Activated naive CD4-positive, alpha-beta T cell treated with Interleukin-2 at 50 U/mL for 16 hours (primary cell): ENCODE data around the gene PALB2.
"Not testable (repeated sequence)": the region's sequence is repeated elsewhere in the genome, so short reads cannot be mapped to it uniquely, and the experiment has no call there.

Experiments used
- DNase-seq: peaks from one replicate; pipeline ENCODE4 v3.0.0-alpha.2; 2020

Gene PALB2

DNA sequence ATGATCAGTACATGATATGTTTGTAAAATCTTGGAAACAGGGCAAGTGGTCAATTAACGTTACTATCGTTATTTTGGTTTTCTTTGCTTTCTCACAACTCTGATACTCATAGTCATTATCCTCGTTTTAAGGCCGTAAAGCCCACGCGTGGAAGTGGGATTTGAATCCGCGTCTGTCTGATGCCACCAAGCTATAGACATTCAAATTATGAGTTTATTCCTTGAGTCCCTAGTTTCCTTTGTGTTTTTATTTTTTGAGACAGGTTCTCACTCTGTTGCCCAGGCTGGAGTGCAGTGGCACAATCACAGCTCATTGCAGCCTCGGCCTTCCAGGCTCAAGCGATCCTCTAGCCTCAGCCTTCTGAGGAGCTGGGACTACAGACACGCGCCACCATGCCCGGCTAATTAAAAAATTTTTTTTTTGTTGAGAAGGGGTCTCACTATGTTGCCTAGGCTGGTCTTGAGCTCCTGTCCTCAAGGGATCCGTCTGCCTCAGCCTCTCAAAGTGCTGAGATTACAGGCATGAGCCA is 1.2 kb upstream of the PALB2 start:
- DNase-seq, result no peak

DNA sequence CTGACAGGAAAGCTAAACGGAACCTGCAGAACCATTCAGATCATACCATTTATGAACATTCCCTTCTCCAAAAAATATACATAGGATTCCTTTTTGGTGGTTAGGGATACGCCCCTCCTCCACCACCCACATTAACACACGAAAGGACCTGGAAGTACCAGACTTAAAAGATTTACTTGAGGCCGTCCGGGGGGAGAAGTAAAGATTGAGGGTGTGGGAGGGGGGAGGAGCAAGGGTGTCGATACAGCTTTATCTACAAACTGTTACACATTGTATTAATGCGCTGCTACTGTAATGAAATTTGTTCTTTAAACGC is 537 bp downstream of the PALB2 start:
- DNase-seq, result peak; percentile 20

DNA sequence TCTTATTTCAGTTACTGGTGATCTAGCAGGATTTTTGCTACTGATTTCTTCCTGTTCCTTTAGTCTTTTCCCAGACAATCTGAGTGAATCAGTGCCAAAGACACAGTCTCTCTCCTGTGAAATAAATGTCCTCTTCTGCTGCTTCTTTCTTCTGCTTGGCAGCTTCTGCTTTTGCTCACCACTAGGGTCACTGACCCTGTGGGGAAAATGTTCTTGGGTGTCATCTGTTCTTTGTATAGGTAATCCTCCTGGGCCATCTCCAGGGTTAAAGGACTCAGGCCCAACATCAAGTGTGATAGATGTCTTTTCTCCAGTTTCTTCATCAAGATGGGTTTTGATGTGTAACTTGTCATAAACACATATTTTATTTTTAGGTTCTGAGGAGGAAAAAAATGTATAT is 5.2 kb downstream of the PALB2 start:
- no peak for DNase-seq

DNA sequence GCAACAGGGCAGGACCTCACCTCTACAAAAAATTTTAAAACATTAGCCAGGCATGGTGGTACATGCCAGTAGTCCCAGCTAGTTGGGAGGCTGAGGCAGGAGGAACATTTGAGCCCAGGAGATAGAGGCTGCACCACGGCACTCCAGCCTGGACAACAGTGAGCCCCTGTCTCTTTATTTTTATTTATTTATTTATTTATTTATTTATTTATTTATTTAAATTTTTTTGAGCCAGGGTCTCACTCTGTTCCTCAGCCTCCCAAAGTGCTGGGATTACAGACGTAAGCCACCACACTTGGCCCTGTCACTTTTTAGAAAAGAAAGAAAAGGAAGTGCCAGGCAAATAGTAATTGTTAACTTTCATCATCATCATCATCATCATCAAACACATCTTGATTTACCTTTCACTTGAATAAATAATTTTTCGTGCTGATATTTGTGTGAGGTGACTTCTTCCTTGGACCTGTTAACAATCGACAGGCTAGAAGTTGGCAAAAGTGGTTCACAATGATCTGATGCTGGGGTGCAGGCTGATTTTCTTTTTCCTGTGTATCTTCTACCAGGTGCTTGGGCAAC is 6.6 kb downstream of the PALB2 start:
- no peak for DNase-seq

DNA sequence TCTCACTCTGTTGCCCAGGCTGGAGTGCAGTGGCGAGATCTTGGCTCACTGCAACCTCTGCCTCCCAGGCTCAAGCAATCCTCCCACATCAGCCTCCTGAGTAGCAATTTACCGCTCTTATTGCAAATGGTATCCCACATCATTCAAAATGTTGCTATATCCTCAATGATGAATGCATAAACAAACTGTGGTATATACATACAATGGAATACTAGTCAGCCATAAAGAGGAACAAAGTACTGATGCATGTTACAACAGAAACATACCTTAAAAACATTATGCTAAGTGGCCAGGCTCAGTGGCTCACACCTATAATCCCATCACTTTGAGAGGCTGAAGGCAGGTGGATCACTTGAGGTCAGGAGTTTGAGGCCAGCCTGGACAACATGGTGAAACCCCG is 9.2 kb downstream of the PALB2 start:
- DNase-seq, result not testable (repeated sequence)

DNA sequence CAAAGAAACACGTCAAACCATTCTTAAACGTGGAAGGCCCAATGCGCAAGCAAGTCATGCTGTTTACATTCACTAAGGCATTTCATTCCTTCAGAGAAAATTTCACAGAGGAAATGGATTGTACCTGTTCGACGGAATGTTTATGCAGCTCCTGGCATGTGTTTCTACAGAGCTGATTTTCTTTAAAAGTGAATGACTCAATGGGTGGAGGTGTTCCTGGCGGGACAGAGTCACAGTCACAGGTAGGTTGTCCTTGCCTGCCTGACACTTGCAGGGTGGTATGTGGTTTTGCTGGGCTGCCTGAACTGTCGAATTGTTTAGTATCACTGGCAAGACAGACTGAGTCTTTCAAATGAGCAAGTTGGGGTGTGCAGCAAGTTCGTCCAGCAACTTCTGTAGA is 11.6 kb downstream of the PALB2 start:
- DNase-seq, result no peak

DNA sequence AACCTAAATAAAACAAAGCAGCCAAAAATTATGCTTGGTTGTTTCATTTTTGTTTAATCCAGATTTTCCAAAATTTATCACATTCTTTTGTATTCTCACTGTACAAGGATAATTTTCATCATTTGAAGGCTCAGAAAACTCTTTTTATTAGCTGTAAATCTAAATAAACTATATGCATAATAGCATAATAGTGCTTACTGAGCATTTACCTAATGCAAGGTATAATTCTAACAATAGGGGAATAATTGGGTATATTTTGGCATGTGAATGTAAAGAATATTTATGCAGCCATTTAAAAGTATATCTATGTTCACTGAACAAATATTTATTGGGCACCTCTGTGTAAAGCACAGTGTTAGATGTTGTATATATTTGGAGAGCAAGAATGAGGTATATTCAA is 17.0 kb downstream of the PALB2 start:
- no peak for DNase-seq

DNA sequence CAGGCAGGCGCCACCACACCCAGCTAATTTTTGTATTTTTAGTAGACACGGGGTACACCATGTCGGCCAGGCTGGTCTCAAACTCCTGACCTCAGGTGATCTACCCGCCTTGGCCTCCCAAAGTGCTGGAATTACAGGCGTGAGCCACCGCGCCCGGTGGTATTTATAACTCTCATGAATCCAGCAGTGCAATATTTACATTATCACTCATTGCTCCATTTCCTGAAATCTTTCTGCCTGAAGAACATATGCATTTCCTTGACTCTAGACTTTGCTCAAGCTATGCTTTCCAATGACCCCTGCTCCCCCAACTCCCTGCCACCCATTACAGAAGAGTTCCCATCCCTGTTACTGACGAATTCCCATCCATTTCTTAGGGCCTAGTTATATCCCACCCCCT is 25.3 kb downstream of the PALB2 start:
- no peak for DNase-seq

DNA sequence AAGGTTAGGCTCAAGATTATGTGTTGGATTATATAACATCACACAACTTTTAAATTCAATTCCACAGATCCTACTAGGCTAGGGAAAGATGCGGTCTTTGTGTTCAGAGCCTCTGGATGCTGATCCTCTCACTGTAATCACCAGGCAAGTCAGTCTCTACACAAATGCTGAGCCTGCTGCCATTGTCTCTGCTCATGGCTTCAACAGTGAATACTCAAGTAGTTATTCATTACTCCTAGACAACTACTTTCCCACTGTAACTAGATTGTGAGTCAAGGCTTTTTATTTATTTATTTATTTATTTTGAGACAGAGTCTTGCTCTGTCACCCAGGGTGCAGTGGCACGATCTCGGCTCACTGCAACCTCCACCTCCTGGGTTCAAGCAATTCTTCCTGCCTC is 29.2 kb downstream of the PALB2 start:
- DNase-seq, result no peak

DNA sequence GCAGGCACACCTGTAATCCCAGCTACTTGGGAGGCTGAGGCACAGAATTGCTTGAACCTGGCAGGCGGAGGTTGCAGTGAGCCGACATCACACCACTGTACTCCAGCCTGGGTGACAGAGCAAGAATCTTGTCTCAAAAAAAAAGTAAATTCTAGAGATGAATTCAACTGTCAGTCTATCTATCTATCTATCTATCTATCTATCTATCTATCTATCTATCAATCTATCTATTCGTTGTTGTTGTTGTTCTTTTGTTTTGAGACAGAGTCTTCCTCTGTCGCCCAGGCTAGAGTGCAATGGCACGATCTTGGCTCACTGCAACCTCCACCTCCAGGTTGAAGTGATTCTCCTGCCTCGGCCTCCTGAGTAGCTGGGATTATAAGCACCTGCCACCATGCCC is 30.2 kb downstream of the PALB2 start:
- DNase-seq, result not testable (repeated sequence)

DNA sequence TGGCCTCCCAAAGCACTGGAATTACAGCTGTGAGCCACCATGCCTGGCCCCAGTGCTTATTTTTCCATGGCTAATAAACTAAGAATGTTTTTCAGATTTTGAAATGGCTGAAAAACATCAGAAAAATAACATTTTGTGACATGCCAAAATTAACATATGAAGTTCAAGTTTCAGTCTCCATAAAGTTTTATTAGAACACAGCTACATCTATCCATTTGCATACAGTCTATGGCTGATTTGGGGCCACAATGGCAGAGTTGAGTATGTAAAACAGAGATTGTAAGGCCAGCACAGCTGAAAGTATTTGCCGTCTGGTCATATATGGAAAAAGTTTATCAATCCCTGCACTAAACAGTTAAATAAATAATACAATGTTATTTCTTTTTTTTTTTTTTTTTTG is 31.2 kb downstream of the PALB2 start:
- no peak for DNase-seq

DNA sequence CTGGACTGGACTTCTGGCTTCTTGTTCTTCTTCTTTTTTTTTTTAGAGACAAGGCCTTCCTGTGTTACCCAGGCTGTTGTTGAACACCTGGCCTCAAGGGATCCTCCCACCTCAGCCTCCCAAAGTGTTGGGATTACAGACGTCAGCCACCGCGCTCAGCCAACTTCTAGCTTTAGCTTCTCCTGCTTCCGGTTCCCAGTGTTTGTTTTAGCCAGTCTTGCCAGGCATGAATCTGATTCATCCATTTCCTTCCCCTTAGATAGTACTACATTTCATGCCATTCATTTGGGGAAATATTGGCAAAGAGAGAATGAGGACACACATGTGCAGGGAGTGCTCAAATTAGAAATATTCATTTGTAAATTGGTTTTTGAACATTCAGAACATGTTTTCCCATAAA is 32.9 kb downstream of the PALB2 start:
- no peak for DNase-seq

DNA sequence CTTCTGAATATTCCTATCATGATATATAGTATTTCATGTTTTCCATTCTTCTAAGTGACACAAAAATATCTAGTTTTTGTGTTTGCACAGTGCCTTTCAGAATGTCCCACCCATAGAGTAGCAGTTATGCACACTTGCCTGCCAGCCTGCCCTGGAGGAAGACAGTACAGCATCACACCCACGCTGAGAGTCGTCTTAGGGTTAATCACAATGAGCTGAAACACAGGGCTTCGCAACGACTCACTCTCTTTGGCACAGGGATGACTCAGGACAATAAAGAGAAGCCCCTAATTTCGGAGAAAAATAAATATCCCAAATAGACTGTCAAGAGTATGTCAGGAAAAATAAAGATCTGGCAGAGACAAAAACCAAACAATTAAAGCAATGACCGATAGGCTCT is 33.4 kb downstream of the PALB2 start:
- DNase-seq, result no peak

DNA sequence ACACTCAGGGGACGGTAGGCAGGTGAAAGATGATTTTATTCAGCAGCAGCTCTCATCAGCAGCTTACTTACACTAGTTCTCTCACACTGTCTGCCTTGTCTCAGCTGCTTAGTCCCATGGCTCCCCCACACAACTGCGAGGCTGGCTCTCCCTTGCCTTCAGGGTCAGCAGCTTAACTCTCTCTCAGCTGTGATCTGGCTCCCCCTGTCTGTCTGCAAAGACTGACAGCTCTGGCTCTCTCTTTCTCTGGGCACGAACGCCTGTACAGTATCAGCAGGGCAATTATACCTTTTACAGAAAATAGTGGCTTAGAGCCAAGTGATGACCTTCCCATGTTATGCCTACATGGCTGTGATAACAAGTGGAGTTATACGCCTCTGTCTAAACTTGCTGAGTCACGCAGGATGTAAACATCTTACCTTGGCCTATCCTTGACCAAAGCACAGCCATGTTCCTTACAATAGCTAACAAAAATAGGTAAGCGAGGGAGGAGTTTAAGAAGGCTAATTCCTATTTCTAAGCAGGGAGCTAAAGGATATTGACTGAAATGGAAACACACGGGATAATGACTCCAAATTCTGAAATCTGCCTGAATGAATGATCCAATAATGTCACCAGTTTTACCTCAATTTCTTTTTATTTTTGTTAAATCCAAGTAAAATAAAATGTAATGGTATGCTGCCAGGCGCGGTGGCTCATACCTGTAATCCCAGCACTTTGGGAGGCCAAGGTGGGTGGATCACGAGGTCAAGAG is 43.9 kb downstream of the PALB2 start:
- peak; percentile 14 for DNase-seq

DNA sequence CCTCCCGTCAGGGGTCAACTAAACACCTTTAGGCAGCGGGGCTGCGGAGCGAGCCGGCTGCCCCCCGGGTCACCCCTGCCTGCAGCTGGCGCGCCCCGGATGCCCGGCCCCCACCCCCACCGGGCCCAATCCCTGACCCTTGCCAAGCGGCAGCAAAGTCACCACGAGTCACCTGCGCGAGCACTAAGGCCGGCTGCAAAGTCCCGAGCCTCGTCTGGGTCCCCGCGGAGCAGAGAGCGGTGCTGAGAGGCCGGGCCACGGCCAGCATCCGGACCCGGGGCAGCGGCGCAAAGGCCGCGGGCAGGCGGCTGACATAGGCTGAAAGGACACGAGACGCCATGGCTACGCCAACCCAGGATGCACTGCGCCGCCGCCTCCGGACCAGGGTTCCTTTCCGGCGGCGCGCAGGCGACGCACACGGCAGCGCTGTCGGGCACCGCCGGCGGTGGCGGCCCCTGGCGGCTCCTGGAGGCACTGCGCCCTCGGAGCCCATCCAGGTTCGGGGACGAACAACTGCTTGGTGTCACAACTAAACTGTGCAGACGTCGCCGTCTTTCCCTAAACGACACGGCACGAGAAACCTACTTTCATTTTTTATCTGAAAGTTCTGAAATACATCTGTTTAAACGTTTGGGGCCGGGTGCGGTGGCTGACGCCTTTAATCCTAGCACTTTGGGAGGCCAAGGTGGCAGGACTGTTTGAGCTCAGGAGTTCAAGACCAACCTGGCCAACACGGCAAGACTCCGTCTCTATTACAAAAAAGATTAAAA is 45.0 kb downstream of the PALB2 start, which contains the start of gene NDUFAB1:
Gene NDUFAB1 (minus strand): TSS at position 366 of the 770 bp plus-strand sequence. CDS start 26 bp downstream, at position 340.
- DNase-seq, result peak; percentile 93

DNA sequence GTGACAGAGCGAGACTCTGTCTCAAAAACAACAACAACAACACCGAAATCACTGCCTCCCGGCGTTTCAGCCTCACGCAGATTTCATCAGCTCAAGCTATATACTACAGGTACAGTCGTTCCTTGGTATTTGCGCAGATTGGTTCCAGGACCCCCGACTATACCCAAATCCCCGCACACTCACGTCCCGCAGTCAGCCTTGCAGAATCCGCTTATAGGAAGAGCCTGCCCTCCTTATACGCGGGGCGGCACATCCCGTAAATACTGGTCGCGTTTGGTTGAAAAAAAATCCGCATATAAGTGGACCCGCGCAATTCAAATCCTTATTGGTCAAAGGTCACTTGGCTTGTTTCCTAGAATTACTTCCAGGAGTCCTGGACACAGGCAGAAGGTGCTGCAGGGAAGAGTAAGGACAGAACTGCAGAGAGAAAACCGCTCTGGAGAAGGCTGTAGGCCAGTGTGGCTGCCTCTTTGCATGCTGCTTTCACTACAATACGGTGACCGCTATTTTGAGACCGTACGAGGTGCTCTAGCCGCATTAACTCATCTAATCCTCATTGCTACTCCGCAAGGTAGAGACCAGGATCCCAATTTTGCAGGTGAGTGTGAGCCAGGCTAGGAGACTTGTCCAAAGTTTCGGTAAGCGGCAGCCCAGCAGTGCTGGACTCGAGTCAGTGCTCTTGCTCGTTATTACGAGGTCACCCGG is 45.7 kb downstream of the PALB2 start:
- no peak for DNase-seq

DNA sequence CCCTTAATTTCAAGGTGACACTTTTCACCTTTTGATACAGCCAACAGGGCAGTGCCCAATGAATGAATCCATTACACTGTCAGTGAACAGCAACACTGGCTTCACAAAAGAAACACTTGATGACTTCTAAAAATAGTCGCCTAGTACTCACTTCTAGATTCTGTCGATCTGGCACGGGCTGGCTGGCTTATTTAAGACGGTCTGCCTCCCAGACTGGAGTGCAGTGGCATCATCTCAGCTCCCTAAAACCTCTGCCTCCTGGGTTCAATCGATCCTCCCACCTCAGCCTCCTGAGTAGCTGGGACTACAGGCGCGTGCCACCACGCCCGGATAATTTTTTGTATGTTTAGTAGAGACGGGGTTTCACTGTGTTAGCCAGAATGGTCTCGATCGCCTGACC is 46.9 kb downstream of the PALB2 start:
- DNase-seq, result no peak

DNA sequence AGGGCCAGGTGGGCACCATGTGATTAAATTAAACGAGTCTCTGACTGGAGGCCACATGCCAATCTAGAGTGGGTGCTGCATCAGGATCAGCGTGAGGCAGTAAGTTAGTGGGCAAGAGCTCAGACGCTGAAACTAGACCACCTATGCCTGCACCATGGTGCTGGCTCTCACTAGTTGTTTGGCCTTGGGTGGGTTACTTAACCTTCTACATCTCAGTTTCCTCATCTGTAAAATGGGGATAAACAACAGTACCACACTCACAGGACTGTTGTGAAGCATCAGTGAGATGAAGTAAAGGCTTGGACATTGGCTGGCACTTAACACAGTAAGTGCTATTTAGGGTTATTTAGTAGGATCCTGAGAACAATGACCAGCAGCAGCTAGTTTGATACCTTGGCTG is 50.9 kb downstream of the PALB2 start:
- DNase-seq, result no peak

DNA sequence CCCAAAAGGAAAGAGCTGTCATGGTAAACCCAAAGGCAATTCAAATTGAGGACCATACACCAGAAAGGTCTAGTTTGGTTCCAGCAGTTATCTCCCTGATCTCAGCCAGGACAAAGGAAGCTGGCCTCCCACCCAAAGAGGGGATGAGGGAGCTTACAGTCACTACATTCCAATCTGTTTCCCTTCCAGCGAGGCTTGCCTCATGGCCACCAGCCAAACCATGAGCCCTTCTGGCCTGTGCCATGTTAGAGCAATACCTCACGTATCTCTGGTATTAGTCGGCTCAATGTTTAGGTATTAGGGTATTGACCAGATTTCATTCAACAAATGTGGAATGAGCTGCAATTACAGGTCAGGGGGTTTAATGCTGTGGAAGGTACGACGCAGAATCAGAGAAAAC is 53.4 kb downstream of the PALB2 start:
- no peak for DNase-seq

DNA sequence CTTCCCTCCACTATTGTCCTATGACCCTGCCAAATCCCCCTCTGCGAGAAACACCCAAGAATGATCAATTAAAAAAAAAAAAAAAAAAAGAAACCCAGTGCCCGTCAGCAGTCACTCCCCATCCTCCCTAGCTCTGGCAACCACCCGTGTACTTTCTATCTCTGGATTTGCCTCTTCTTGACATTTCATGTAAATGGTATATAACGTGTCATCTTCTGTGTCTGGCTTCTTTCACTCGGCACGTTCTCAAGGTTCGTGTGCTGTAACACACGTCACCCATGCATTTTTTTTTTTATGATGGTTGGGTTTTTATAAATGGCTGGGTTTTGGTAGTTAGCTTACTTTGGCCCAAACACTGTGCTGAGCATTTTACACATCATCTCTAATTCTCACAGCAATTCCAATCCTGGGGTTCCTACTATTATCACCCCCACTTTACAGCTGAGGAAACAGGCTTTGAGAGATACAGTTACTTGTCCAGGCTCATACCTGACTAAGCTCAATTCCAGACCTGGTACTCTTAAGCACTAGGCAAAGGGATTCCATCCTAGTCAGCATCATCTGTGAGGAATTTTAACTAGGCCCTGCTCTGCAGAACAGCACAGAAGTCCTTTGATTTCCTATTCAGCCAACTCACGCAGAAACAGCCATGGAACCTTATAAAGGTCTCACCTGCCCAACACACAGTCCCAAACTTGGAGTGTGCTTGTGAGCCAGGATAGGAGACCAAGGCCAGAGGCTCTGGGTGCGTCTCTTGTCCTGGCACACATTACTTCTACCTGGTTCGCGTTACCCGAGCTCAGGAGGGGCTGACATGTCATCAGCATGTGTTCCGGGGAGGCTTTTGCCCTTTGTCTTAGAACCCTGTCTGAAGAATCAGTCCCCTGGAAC is 56.7 kb downstream of the PALB2 start:
- no peak for DNase-seq

DNA sequence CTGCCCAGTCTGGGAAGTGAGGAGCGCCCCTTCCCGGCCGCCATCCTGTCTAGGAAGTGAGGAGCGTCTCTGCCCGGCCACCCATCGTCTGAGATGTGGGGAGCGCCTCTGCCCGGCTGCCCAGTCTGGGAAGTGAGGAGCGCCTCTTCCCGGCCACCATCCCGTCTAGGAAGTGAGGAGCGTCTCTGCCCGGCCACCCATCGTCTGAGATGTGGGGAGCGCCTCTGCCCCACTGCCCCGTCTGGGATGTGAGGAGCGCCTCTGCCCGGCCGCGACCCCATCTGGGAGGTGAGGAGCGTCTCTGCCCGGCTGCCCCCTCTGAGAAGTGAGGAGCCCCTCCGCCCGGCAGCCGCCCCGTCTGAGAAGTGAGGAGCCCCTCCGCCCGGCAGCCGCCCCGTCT is 57.8 kb downstream of the PALB2 start:
- not testable (repeated sequence) for DNase-seq

DNA sequence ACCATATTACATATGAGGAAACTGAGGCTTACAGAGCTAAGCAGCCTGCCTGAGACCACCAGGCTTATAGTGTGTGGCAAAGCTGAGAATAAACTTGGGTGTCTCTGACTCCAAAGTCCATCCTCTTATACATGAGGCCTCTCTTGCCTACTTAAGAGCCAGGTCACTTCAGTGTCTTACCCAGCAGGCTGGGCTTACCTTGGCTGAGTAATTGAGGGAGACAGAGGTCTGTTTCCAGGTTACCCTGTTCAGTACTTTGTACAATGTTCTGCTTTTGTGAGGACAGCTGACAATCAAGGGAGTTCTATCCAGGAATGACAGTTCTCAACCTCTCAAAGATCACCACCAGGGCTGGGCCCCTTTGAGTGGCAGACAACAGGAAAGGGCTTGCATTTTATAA is 59.3 kb downstream of the PALB2 start:
- DNase-seq, result no peak
